MCF 10A (cell line): ENCODE data around the gene HSD3B7. TPM values are rescaled to one million over a fixed set of nuclear protein-coding genes. Genes with fewer than 3 reads are reported as not detected.

ENCODE experiments used
- BruUV-seq: library from RNA; stranded (reverse); fragments of 400-500 nt; replicated peaks from 2 replicates; lab custom pipeline; 2021; lab: Mats Ljungman, UMichigan
- CTCF ChIA-PET: fragments of 300-600 bp; sonication (Branson Sonifier 250); formaldehyde crosslinking; extraction: SDS; loops from one replicate; lab custom pipeline; 2021; ENCODE audit warnings: antibody characterized with exemption, inconsistent platforms; lab: Yijun Ruan, JAX
- POLR2A ChIA-PET: fragments of 300-600, 350-650 bp; sonication (Branson Sonifier 250); formaldehyde crosslinking; extraction: SDS; loops from one replicate; lab custom pipeline; 2020; ENCODE audit warnings: antibody characterized with exemption, inconsistent platforms; lab: Yijun Ruan, JAX
- DNase-seq: peaks from one replicate; pipeline ENCODE4 v3.0.0-alpha.2; 2018; ENCODE audit not compliant: unreplicated experiment
- H3K27ac Mint-ChIP-seq: one replicate; pipeline ENCODE4 v1.8.0; 2022; ENCODE audit warnings: mild to moderate bottlenecking, low read depth, mixed read lengths; ENCODE audit not compliant: unreplicated experiment
- H3K27me3 Mint-ChIP-seq: one replicate; pipeline ENCODE4 v1.8.0; 2022; ENCODE audit warnings: mixed read lengths; ENCODE audit not compliant: insufficient read depth, unreplicated experiment
- H3K36me3 Mint-ChIP-seq: one replicate; pipeline ENCODE4 v1.8.0; 2022; ENCODE audit warnings: mild to moderate bottlenecking, moderate library complexity, mixed read lengths; ENCODE audit not compliant: insufficient read depth, unreplicated experiment
- H3K4me1 Mint-ChIP-seq: one replicate; pipeline ENCODE4 v1.8.0; 2022; ENCODE audit warnings: mixed read lengths; ENCODE audit not compliant: insufficient read depth, unreplicated experiment
- H3K4me3 Mint-ChIP-seq: one replicate; pipeline ENCODE4 v1.8.0; 2022; ENCODE audit warnings: mild to moderate bottlenecking, moderate library complexity, mixed read lengths; ENCODE audit not compliant: unreplicated experiment
- H3K9me3 Mint-ChIP-seq: one replicate; pipeline ENCODE4 v1.8.0; 2022; ENCODE audit warnings: mixed read lengths; ENCODE audit not compliant: unreplicated experiment
- intact Hi-C: fragments of 100-400 bp; cut with micrococcal nuclease; formaldehyde crosslinking; loops from 2 replicates; pipeline ENCODE4 v1.14.1; 2022
- total RNA-seq: library from RNA; stranded (reverse); gene quantifications from 2 replicates; pipeline ENCODE4 v1.2.3, GENCODE V29; 2022
- TF ChIP-seq, protein P1 (sequence below): fragments of 200-600 bp; IDR thresholded peaks from one replicate; pipeline ENCODE4 v1.8.0; 2022; ENCODE audit warnings: antibody characterized with exemption, mild to moderate bottlenecking; ENCODE audit not compliant: unreplicated experiment

Gene HSD3B7
- total RNA-seq, 1 experiment from 2014 or later: 5.0 TPM

GRCh38 chr16:30956601-30957455 is 28.2 kb upstream of the HSD3B7 start:
- no peaks in the 10 kb centered on the region for H3K27me3 Mint-ChIP-seq
- TF ChIP-seq, protein P1, sequence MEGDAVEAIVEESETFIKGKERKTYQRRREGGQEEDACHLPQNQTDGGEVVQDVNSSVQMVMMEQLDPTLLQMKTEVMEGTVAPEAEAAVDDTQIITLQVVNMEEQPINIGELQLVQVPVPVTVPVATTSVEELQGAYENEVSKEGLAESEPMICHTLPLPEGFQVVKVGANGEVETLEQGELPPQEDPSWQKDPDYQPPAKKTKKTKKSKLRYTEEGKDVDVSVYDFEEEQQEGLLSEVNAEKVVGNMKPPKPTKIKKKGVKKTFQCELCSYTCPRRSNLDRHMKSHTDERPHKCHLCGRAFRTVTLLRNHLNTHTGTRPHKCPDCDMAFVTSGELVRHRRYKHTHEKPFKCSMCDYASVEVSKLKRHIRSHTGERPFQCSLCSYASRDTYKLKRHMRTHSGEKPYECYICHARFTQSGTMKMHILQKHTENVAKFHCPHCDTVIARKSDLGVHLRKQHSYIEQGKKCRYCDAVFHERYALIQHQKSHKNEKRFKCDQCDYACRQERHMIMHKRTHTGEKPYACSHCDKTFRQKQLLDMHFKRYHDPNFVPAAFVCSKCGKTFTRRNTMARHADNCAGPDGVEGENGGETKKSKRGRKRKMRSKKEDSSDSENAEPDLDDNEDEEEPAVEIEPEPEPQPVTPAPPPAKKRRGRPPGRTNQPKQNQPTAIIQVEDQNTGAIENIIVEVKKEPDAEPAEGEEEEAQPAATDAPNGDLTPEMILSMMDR: peak; percentile 12
- H3K4me3 Mint-ChIP-seq: peak overlapping the region; percentile 90
- intact Hi-C loops: no loop called here
- CTCF ChIA-PET: interaction anchor here (7.4 kb wide), 1 partner anchor 16 kb away, joined by 66 read pairs; no protein-coding TSS in a partner anchor
- BruUV-seq: TSS peak; percentile 76
- peaks cover 59% of the 10 kb centered on the region for H3K36me3 Mint-ChIP-seq
- peaks cover 20% of the 10 kb centered on the region for H3K4me1 Mint-ChIP-seq
- no peaks in the 10 kb centered on the region for H3K9me3 Mint-ChIP-seq
- peak; percentile 84 for DNase-seq
- POLR2A ChIA-PET: interaction anchor here (0.7 to 1.5 kb wide), 7 partner anchors 8 to 501 kb away, joined by 3 to 4 read pairs (median 3); partner anchors contain the start of genes ORAI3, ZNF646 and ZNF668
- H3K27ac Mint-ChIP-seq: peak overlapping the region; percentile 92

GRCh38 chr16:30957456-30958174 is 27.4 kb upstream of the HSD3B7 start, which contains the start of gene SETD1A:
Gene SETD1A (plus strand): TSS chr16:30957754. CDS start chr16:30958732, 978 bp downstream.
- peaks cover 60% of the 10 kb centered on the region for H3K36me3 Mint-ChIP-seq
- TF ChIP-seq, protein P1: no peak

DNA sequence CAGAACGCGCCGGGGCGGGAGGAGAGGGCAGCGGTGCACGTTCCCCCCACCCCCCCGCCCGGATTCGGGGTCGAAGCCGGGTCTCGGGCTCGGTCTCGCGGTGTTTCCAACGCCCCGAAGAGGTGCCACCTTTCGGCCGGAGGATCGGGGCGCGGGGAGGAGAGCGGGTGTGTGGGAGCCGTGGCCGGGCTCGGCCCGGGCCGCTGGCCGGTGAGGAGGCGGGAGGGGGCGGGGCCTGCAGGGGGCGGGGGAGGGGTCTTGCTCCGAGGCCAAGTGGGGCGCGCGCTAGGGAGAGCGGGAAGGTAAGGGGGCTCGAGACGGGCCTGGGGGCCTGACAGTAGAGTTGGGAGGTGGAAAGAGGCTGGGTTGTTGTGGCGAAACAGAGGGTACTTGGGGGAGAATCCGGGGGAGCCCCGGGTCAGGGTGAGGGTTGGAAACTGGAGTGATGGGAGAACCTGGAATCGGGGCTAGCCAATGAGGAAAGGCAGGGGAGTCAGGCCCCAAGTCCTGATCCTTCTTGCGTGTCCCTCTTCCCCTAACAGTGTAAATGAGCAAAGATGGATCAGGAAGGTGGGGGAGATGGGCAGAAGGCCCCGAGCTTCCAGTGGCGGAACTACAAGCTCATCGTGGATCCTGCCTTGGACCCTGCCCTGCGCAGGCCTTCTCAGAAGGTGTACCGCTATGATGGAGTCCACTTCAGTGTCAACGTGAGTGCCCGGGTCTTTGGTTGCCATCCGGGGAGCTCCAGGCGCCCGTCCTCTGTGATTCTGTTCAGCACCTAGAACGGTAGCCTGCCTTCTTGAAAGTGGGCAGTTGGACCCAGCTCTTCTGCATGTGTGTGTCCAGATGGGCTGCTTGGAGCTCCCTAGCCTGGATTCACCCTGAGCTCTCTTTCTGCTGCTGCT is 26.6 kb upstream of the HSD3B7 start:
- no peaks in the 10 kb centered on the region for H3K27me3 Mint-ChIP-seq
- ChIA-PET POLR2A (interaction anchor here (0.6 to 1.6 kb wide), 10 partner anchors 8 to 502 kb away, joined by 3 to 8 read pairs (median 4); partner anchors contain the start of genes ORAI3, STX4, ZNF646 and ZNF668), CTCF (interaction anchor here (0.6 to 1.1 kb wide), 6 partner anchors 27 to 477 kb away, joined by 3 to 7 read pairs (median 4); partner anchors contain the start of gene HSD3B7)
- H3K27ac Mint-ChIP-seq: peak overlapping the region; percentile 92
- peak; percentile 47 for DNase-seq
- TF ChIP-seq, protein P1: no peak
- peaks cover 20% of the 10 kb centered on the region for H3K4me1 Mint-ChIP-seq
- no TSS peak for BruUV-seq
- intact Hi-C loops: no loop called here
- peak overlapping the region; percentile 90 for H3K4me3 Mint-ChIP-seq
- H3K36me3 Mint-ChIP-seq: peaks cover 65% of the 10 kb centered on the region
- no peaks in the 10 kb centered on the region for H3K9me3 Mint-ChIP-seq

More at GRCh38 chr16:30957456-30958174, 27.4 kb upstream of the HSD3B7 start, which contains the start of gene SETD1A:
- BruUV-seq: no TSS peak
- peak; percentile 93 for DNase-seq
- Mint-ChIP-seq H3K4me1 (peaks cover 20% of the 10 kb centered on the region), H3K4me3 (peak within 1 kb of the TSS; percentile 90), H3K9me3 (no peaks in the 10 kb centered on the region), H3K27me3 (no peaks in the 10 kb centered on the region), H3K27ac (peak within 1 kb of the TSS; percentile 92)
- ChIA-PET POLR2A (interaction anchor here (0.7 to 1.1 kb wide), 6 partner anchors 9 to 501 kb away, joined by 3 to 4 read pairs (median 3); partner anchors contain the start of genes ORAI3, ZNF646 and ZNF668), CTCF (interaction anchor here (0.6 kb wide), 1 partner anchor 376 kb away, joined by 3 read pairs; no protein-coding TSS in a partner anchor)
- intact Hi-C loops: no loop called here
